HepG2 (cell line): ENCODE measurements around the gene PPP1R9A.

Experiments used
- ATF7 ChIP-seq, 2 experiments: fragments of 450-650 bp in 1 of 2; sonication (generic) in 1 of 2; formaldehyde crosslinking in 1 of 2; IDR thresholded peaks; 2 replicates each; pipeline versions ENCODE4 v1.4.0 to v1.6.1; 2016 to 2020; ENCODE audit warnings: antibody characterized with exemption in 1 of 2, mild to moderate bottlenecking in 1 of 2, missing genetic modification reagents in 1 of 2
- BRD4 ChIP-seq: sonication (generic); formaldehyde crosslinking; IDR thresholded peaks from 2 replicates; pipeline ENCODE4 v1.4.0; 2020; ENCODE audit warnings: missing genetic modification reagents
- CTCF ChIP-seq: sonication (generic); formaldehyde crosslinking; IDR thresholded peaks from 2 replicates; pipeline ENCODE4 v1.5.0; 2020; ENCODE audit warnings: mild to moderate bottlenecking, missing genetic modification reagents, moderate library complexity
- GABPA ChIP-seq, 2 experiments: IDR thresholded peaks; 2 replicates each; pipeline ENCODE4 v1.6.1; 2011 to 2016; ENCODE audit warnings: low read depth in 2 of 2, low read length in 1 of 2, missing biosample characterization in 1 of 2, missing genetic modification characterization in 1 of 2
- KDM1A ChIP-seq: IDR thresholded peaks from 2 replicates; pipeline ENCODE4 v1.6.1; 2016; ENCODE audit warnings: missing compliant biosample characterization
- RFXAP ChIP-seq: sonication (generic); formaldehyde crosslinking; IDR thresholded peaks from 2 replicates; pipeline ENCODE4 v1.4.0; 2020; ENCODE audit warnings: missing genetic modification reagents, borderline replicate concordance
- TAF1 ChIP-seq: sonication (generic); formaldehyde crosslinking; IDR thresholded peaks from 2 replicates; pipeline ENCODE4 v1.4.0; 2020; ENCODE audit warnings: missing genetic modification reagents
- TCF12 ChIP-seq, 2 experiments: fragments of 450-650 bp in 1 of 2; sonication (generic) in 1 of 2; formaldehyde crosslinking in 1 of 2; IDR thresholded peaks; 2 replicates each; pipeline versions ENCODE4 v1.6.1 to v1.8.0; 2017 to 2022; ENCODE audit warnings: antibody characterized with exemption in 1 of 2, mild to moderate bottlenecking in 1 of 2, missing genetic modification reagents in 1 of 2, moderate library complexity in 1 of 2
- TCF7 ChIP-seq: sonication (generic); IDR thresholded peaks from 2 replicates; pipeline ENCODE4 v1.6.1; 2016; ENCODE audit warnings: antibody characterized with exemption, low read depth
- THAP9 ChIP-seq: sonication (generic); formaldehyde crosslinking; IDR thresholded peaks from 2 replicates; pipeline ENCODE4; 2020; ENCODE audit warnings: missing genetic modification reagents, mild to moderate bottlenecking, borderline replicate concordance
- USF2 ChIP-seq, 2 experiments: sonication (generic) in 1 of 2; formaldehyde crosslinking in 1 of 2; IDR thresholded peaks; 2 replicates each; pipeline versions ENCODE4 v1.5.1 to v1.6.1; 2011 to 2020; ENCODE audit warnings: borderline replicate concordance in 1 of 2, low read depth in 1 of 2, low read length in 1 of 2, mild to moderate bottlenecking in 1 of 2, missing genetic modification reagents in 1 of 2, moderate library complexity in 1 of 2
- ZNF609 ChIP-seq: sonication (generic); formaldehyde crosslinking; IDR thresholded peaks from 2 replicates; pipeline ENCODE4 v1.4.0; 2020; ENCODE audit warnings: mild to moderate bottlenecking, missing genetic modification reagents, borderline replicate concordance

DNA sequence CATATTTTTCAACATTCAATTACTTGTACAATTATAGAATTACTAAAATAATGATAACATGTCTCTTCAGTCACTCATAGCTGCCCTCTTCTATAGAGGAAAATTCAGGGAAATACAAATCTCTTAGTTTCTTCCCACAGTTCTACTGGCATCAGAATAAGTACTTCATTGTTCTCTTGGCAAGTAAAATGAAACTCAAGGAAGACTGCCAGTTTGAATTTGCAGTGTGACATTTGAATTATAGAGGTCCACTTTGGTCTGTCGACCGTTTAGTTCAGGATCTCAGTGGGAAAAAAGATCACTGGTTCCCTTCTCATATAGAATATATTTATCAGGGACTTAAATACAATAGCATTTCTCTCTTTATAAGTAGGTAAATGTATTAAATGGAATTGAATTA is 302.4 kb downstream of the PPP1R9A start:
- TF ChIP-seq RFXAP (CRISPR knock-in tag): no peak
- no peak for TF ChIP-seq CTCF (CRISPR knock-in tag)
- TF ChIP-seq ATF7 (IDR thresholded peaks at IDR 0.05): no peak
- TF ChIP-seq ATF7 (CRISPR knock-in tag; IDR thresholded peaks at IDR 0.05): no peak
- no peak for TF ChIP-seq ZNF609 (CRISPR knock-in tag)
- no peak for TF ChIP-seq TCF7
- TF ChIP-seq TCF12 (IDR thresholded peaks at IDR 0.05): no peak
- no peak for TF ChIP-seq TCF12 (CRISPR knock-in tag; IDR thresholded peaks at IDR 0.05)
- TF ChIP-seq TAF1 (CRISPR knock-in tag): no peak
- no peak for TF ChIP-seq THAP9 (CRISPR knock-in tag)
- no peak for TF ChIP-seq KDM1A
- no peak for TF ChIP-seq BRD4 (CRISPR knock-in tag)
- TF ChIP-seq GABPA (IDR thresholded peaks at IDR 0.05; ENCODE audit: low read depth, low read length): no peak
- TF ChIP-seq GABPA (CRISPR knock-in tag; IDR thresholded peaks at IDR 0.05; ENCODE audit: low read depth): no peak
- no peak for TF ChIP-seq USF2 (IDR thresholded peaks at IDR 0.05; ENCODE audit: low read depth, low read length)
- TF ChIP-seq USF2 (CRISPR knock-in tag; IDR thresholded peaks at IDR 0.05; ENCODE audit: borderline replicate concordance): no peak
